H1 (cell line): ENCODE measurements around the gene ERC1. TPM values are rescaled to one million over a fixed set of nuclear protein-coding genes. Genes with fewer than 3 reads are reported as not detected.

Source experiments
- BACH1 ChIP-seq: IDR thresholded peaks from 2 replicates; pipeline ENCODE4 v1.6.1; 2012; ENCODE audit warnings: low read length, improper control_type of control experiment
- CREB1 ChIP-seq: IDR thresholded peaks from 2 replicates; pipeline ENCODE4 v1.6.1; 2012; ENCODE audit warnings: inconsistent platforms
- E2F6 ChIP-seq: IDR thresholded peaks from 2 replicates; pipeline ENCODE4 v1.6.1; 2012; ENCODE audit warnings: inconsistent platforms
- EP300 ChIP-seq, 2 experiments: IDR thresholded peaks; 1 replicate in 1 of 2; 2 replicates in 1 of 2; pipeline ENCODE4 v1.6.1; 2011 to 2012; ENCODE audit warnings: low read depth in 2 of 2, low read length in 2 of 2, mild to moderate bottlenecking in 2 of 2, borderline replicate concordance in 1 of 2, inconsistent platforms in 1 of 2, moderate library complexity in 1 of 2
- GTF2F1 ChIP-seq: IDR thresholded peaks from 2 replicates; pipeline ENCODE4 v1.6.1; 2012; ENCODE audit warnings: low read depth, low read length, improper control_type of control experiment, borderline replicate concordance
- KDM4A ChIP-seq: IDR thresholded peaks from one replicate; pipeline ENCODE4 v1.7.1; 2012; ENCODE audit warnings: low read depth, mild to moderate bottlenecking, moderate library complexity, low read length, inconsistent platforms; ENCODE audit not compliant: severe bottlenecking
- MAFK ChIP-seq: IDR thresholded peaks from 2 replicates; pipeline ENCODE4 v1.6.1; 2012; ENCODE audit warnings: low read depth, mild to moderate bottlenecking, improper control_type of control experiment, low read length
- POLR2AphosphoS5 ChIP-seq: IDR thresholded peaks from 2 replicates; pipeline ENCODE4 v1.6.1; 2011; ENCODE audit warnings: low read depth, low read length
- RAD21 ChIP-seq, 2 experiments: IDR thresholded peaks in 1 of 2; conservative IDR thresholded peaks in 1 of 2; 2 replicates each; pipeline ENCODE4 v1.6.1; 2011; ENCODE audit warnings: low read depth in 2 of 2, low read length in 2 of 2, improper control_type of control experiment in 1 of 2, inconsistent platforms in 1 of 2, mild to moderate bottlenecking in 1 of 2, moderate library complexity in 1 of 2
- RBBP5 ChIP-seq: IDR thresholded peaks from 2 replicates; pipeline ENCODE4 v1.7.1; 2012; ENCODE audit warnings: low read depth, mild to moderate bottlenecking, inconsistent platforms, low read length, moderate library complexity, borderline replicate concordance
- RFX5 ChIP-seq: IDR thresholded peaks from 2 replicates; pipeline ENCODE4 v1.6.1; 2011; ENCODE audit warnings: low read depth, low read length, improper control_type of control experiment, borderline replicate concordance
- SAP30 ChIP-seq: fragments of 300-600 bp; sonication (generic); IDR thresholded peaks from 2 replicates; pipeline ENCODE4 v1.7.1; 2012; ENCODE audit warnings: low read length, moderate library complexity, mild to moderate bottlenecking, inconsistent platforms; ENCODE audit not compliant: insufficient read depth, insufficient replicate concordance
- SP1 ChIP-seq: IDR thresholded peaks from 2 replicates; pipeline ENCODE4 v1.6.1; 2011; ENCODE audit warnings: low read depth, low read length
- SP4 ChIP-seq: IDR thresholded peaks from 2 replicates; pipeline ENCODE4 v1.6.1; 2012; ENCODE audit warnings: low read length, inconsistent platforms
- TAF1 ChIP-seq: IDR thresholded peaks from 2 replicates; pipeline ENCODE4 v1.6.1; 2011; ENCODE audit warnings: mild to moderate bottlenecking, low read depth, low read length
- TAF7 ChIP-seq: optimal IDR thresholded peaks from 2 replicates; pipeline ENCODE3; 2011; ENCODE audit warnings: low read depth, mild to moderate bottlenecking, inconsistent platforms, low read length, moderate library complexity, borderline replicate concordance
- ZNF274 ChIP-seq: IDR thresholded peaks from 2 replicates; pipeline ENCODE4 v1.7.0; 2012; ENCODE audit warnings: low read length, borderline replicate concordance; ENCODE audit errors: extremely low read depth
- polyA plus RNA-seq, 7 experiments: library from polyadenylated mRNA; depleted of rRNA in 3 of 7; stranded (reverse) in 5 of 7; unstranded in 2 of 7; fragments of >200 nt in 5 of 7; fragments of 200-250 nt in 2 of 7; gene quantifications; 1 replicate in 5 of 7; 2 replicates in 1 of 7; 4 replicates in 1 of 7; pipeline versions ENCODE4 v1.2.1 to v1.2.3, GENCODE V29; 2011 to 2013; ENCODE audit warnings: missing spikeins in 2 of 7, mixed read lengths in 2 of 7
- total RNA-seq: library from RNA; stranded (reverse); fragmentation: NEBNext Ultra II Directional; extraction: Animal tissue kit (Norgen Biotek cat#: 25700); gene quantifications from 2 replicates; pipeline ENCODE4 v1.2.1, GENCODE V29; 2021

ERC1 gene
- total and polyA plus RNA-seq, 2 of the 8 experiments (the other 6 are each of a cell fraction or from before 2014, with no cell fraction given) = 7.8 to 45.7 TPM

DNA sequence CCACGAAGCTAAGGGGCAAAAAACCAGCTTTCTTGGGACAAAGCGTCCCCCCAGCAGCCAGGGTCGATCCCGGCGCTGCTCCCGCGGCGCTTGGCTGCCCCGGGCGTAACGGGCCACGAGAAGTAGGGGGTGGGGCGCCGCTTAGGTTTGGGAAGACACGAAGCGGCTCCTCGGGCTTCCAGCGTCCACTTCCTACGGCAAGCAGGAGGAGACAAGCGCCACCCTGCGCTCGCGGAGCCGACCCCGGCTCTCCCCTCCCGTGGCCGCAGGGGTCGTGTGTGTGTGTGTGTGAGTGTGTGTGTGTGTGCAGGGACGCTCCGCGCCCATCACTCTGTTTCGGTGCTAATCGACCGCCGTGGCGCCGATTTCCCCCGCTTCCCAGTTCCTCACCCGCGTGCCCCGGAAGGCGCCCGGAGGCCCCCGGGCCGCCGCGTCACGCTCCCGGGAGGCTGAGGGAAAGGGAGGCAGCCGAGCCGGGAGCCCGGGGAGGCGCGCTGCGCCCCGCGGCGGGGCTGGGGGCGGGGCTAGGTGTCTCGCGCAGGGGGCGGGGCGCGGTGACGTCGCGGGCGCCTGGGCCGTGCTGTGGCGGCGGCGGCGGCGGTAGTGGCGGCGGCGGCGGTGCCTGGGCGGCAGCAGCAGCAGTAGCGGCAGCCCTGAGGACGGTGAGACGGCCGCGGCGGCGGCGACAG, at the start of gene ERC1 (continued):
- TF ChIP-seq SP1 (peak; percentile 17; the same call in 1 of the 2 replicates), CREB1 (no peak; the same call in none of the 2 replicates), KDM4A (peak; percentile 96), RFX5 (no peak), MAFK (no peak), RAD21 (IDR thresholded peaks at IDR 0.05 in 1 of 2, conservative IDR thresholded peaks at IDR 0.05 in 1 of 2; ENCODE audit: low read depth in 2 of 2, low read length in 2 of 2) (no peak), EP300 (IDR thresholded peaks at IDR 0.05; ENCODE audit: borderline replicate concordance in 1 of 2, low read depth in 2 of 2, low read length in 2 of 2) (peak in 1 of 2 experiments; percentile 0; a peak in 1 of 3 replicates), GTF2F1 (no peak), POLR2AphosphoS5 (peak; percentile 33), TAF1 (peak; percentile 65), RBBP5 (no peak; the same call in 1 of the 2 replicates), ZNF274 (no peak), BACH1 (no peak), SAP30 (no peak), TAF7 (peak; percentile 49), SP4 (no peak), E2F6 (peak; percentile 6; the same call in 1 of the 2 replicates)
